Fibroblast of the aortic adventitia (primary cell): ENCODE measurements around the gene BMI1. TPM values are rescaled to one million over a fixed set of nuclear protein-coding genes. Genes with fewer than 3 reads are reported as not detected.

Experiments
- DNase-seq: peaks from one replicate; pipeline ENCODE4 v3.0.0-alpha.2; 2010; ENCODE audit warnings: low read depth
- H3K4me3 ChIP-seq: 2 replicates; pipeline ENCODE4 v1.5.1; 2011; ENCODE audit warnings: low read depth, mild to moderate bottlenecking, control low read depth, low read length, moderate library complexity
- total RNA-seq: library from RNA; depleted of rRNA; stranded (reverse); fragments of >200 nt; gene quantifications from 2 replicates; pipeline ENCODE4 v1.2.3, GENCODE V29; 2012; ENCODE audit warnings: low replicate concordance
- TF ChIP-seq, protein P1 (sequence below): IDR thresholded peaks from 2 replicates; pipeline ENCODE4 v1.5.1; 2011; ENCODE audit warnings: mild to moderate bottlenecking, low read length, control low read depth, inconsistent platforms; ENCODE audit not compliant: insufficient read depth

BMI1 gene
- total RNA-seq, 1 donor, result 60.9 TPM

DNA sequence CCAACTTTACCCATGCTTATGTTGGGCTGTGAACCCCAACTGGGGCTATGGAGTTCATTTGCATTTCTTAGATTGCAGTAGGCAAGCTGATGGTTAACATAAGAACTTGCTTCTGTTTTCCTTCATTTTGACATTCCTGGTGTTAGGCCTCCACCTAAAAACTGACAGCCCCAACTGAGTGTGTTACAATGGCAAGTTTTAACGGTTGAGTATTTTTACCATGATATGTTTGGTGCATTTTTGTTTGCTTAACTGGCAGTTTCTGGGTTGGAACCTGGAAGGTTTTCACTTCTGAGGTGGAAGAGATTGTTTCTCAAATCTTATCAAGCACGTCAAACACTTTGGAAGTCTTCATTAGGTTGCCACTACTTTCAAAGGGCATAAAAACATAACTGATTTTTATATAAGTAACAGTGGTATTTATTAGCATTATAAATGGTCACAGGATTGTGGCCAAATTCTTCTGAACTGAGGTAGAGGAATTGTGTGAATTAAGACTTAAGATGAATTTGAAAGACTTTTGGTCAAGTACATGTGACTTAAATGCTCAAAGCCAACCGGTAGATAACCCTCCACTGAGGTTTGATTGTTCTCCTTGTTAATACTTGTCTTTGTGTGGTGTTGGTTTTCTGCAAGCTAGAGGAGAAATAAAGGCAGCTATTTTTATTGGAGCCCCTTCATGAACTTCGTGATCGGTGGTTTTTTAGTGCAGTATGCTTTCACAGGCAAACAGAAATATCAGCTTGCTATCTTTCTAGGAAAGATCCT lies 2.8 kb downstream of the BMI1 start:
- no peak for DNase-seq
- TF ChIP-seq, protein P1, sequence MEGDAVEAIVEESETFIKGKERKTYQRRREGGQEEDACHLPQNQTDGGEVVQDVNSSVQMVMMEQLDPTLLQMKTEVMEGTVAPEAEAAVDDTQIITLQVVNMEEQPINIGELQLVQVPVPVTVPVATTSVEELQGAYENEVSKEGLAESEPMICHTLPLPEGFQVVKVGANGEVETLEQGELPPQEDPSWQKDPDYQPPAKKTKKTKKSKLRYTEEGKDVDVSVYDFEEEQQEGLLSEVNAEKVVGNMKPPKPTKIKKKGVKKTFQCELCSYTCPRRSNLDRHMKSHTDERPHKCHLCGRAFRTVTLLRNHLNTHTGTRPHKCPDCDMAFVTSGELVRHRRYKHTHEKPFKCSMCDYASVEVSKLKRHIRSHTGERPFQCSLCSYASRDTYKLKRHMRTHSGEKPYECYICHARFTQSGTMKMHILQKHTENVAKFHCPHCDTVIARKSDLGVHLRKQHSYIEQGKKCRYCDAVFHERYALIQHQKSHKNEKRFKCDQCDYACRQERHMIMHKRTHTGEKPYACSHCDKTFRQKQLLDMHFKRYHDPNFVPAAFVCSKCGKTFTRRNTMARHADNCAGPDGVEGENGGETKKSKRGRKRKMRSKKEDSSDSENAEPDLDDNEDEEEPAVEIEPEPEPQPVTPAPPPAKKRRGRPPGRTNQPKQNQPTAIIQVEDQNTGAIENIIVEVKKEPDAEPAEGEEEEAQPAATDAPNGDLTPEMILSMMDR, result no peak
- H3K4me3 ChIP-seq, result no peak overlapping the region

GRCh38 chr10:22324413-22324812 lies 3.5 kb downstream of the BMI1 start:
- DNase-seq, result no peak
- H3K4me3 ChIP-seq, result no peak overlapping the region
- TF ChIP-seq, protein P1, result no peak

- no peak for DNase-seq
- peak overlapping the region; percentile 70 for H3K4me3 ChIP-seq
- TF ChIP-seq, protein P1, result no peak
These were observed 4.0 kb downstream of the BMI1 start for GRCh38 chr10:22324893-22325271.

DNA sequence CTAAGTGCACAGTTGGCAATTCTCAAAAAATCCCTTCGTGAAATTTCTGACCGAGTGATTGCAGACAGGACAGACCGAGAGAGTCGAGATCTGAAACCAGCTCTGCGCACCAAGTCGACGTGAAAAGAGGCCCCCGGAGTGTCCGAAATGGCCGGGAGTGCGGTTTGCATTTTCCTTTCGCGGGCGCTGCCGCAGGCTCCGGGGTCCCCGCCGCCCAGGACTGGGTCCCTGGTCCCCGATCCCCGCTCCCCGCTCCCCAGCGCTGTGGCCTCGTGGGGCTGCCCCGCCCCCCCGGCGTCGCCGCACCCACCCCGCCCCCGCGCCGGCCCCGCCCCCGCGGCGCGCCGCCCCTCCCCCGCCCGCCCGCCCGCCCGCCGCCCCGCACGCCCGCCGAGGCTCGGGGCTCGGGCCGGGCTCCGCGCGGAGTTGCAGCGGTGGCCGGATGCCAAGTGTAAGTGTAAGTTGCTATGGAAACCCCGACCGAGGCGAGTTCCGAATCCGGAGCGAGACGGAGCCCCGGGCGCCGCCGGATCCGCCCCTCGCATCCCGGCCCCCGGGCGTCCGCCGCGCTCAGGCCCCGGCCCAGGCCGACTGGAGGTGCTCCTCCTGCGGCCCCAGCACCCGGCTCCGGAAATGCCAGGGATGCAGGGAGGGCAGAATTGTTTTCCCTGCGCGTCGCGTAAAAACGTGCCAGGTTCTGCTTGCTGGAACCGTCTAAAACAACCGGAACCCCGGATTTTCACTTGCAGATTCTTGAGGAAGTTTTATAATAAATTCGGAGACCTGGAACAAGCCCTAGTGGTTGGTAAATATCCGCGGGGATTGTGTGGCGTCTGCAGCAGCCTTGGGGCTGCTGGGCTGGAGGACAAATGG lies 4.6 kb downstream of the BMI1 start:
- TF ChIP-seq, protein P1, result peak; percentile 18
- DNase-seq, result peak; percentile 60
- H3K4me3 ChIP-seq, result peak overlapping the region; percentile 70

DNA sequence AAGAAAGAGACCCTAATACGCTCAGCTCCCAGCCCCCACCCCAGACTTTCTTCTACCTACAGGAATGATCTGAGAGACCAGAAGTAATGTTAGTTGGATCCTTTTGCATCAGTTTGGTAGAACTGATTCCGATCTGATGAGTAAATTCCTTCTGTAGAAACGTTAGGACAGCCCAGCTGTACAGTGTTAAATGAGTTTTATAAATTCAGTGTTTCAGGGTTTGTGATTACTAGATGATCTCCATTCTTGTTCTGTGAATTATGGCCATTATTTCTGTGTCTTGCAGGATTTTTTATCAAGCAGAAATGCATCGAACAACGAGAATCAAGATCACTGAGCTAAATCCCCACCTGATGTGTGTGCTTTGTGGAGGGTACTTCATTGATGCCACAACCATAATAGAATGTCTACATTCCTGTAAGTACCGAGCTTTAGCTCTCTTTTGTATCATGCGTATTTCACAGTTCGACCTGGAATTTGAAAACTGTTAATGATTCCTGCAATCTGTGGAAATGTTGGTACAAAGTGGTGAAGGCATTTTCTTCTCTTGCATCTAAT lies 5.3 kb downstream of the BMI1 start:
- no peak for DNase-seq
- H3K4me3 ChIP-seq, result peak overlapping the region; percentile 70
- TF ChIP-seq, protein P1, result no peak

DNA sequence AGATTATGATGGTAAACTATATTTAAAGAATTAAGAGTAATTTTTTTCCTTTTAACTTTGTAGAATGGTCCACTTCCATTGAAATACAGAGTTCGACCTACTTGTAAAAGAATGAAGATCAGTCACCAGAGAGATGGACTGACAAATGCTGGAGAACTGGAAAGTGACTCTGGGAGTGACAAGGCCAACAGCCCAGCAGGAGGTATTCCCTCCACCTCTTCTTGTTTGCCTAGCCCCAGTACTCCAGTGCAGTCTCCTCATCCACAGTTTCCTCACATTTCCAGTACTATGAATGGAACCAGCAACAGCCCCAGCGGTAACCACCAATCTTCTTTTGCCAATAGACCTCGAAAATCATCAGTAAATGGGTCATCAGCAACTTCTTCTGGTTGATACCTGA lies 8.3 kb downstream of the BMI1 start:
- TF ChIP-seq, protein P1, result no peak
- no peak for DNase-seq
- no peak overlapping the region for H3K4me3 ChIP-seq
